Suprapubic skin (tissue), 4 donors: ENCODE data around the gene TAF4B.

ENCODE experiments used
- CTCF ChIP-seq, 2 donors: fragments of 200-600 bp in 1 of 2; fragments of 450-650 bp in 1 of 2; sonication (generic) in 1 of 2; IDR thresholded peaks; one replicate each; pipeline ENCODE4 v1.5.1; 2016 to 2019; ENCODE audit warnings: antibody characterized with exemption in 2 of 2, mild to moderate bottlenecking in 1 of 2, moderate library complexity in 1 of 2
- EP300 ChIP-seq: sonication (generic); formaldehyde crosslinking; IDR thresholded peaks from one replicate; pipeline ENCODE4 v1.6.1; 2017; ENCODE audit warnings: antibody characterized with exemption
- POLR2AphosphoS5 ChIP-seq, 3 donors: sonication (generic); formaldehyde crosslinking; IDR thresholded peaks; one replicate each; pipeline ENCODE4 v1.6.1; 2017; ENCODE audit warnings: antibody characterized with exemption in 3 of 3

DNA sequence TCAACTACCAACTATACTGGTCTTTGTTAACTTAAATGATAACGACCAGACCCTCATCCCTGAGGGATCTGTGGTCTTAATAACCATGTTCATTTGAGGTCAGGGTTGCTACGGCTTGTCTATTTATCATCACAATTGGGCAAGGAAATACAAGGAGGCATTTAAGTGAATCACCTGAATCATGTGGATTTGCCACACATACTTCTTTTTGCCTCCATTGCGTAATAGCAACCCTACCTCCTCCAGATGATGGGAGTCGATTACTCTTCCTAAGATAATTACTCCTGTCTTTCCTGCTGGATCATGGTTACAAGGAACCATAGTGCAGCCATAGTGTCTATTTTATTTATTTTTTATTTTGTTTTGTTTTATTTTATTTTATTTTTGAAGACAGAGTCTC lies 42.2 kb downstream of the TAF4B start:
- TF ChIP-seq POLR2AphosphoS5 (IDR thresholded peaks at IDR 0.05) (no peak), CTCF (IDR thresholded peaks at IDR 0.05) (no peak), EP300 (no peak)
